Hepatocyte (in vitro differentiated cells): ENCODE data around the gene CPVL. TPM values are rescaled to one million over a fixed set of nuclear protein-coding genes. Genes with fewer than 3 reads are reported as not detected.

Experiments used
- DNase-seq: peaks from one replicate; pipeline ENCODE4 v3.0.0-alpha.2; 2016; ENCODE audit warnings: low spot score
- H2AFZ ChIP-seq: fragments of 200-600 bp; sonication (generic); 2 replicates; pipeline ENCODE4 v1.6.0; 2016; ENCODE audit warnings: antibody characterized with exemption, mild to moderate bottlenecking
- H3K27ac ChIP-seq: fragments of 200-600 bp; sonication (generic); 2 replicates; pipeline ENCODE4 v1.5.1; 2016; ENCODE audit warnings: mild to moderate bottlenecking
- H3K27me3 ChIP-seq: fragments of 200-600 bp; sonication (generic); 2 replicates; pipeline ENCODE4 v1.6.1; 2016
- H3K36me3 ChIP-seq: fragments of 200-600 bp; sonication (generic); replicated peaks from 2 replicates; pipeline ENCODE4 v1.5.1; 2016; ENCODE audit warnings: low read depth; ENCODE audit not compliant: insufficient read depth
- H3K4me1 ChIP-seq: fragments of 200-600 bp; sonication (generic); 2 replicates; pipeline ENCODE4 v1.5.1; 2016; ENCODE audit warnings: mild to moderate bottlenecking, moderate library complexity; ENCODE audit not compliant: insufficient read depth
- H3K4me2 ChIP-seq: fragments of 200-600 bp; sonication (generic); 2 replicates; pipeline ENCODE4 v1.6.0; 2016
- H3K4me3 ChIP-seq: fragments of 200-600 bp; sonication (generic); 2 replicates; pipeline ENCODE4 v1.5.1; 2016; ENCODE audit warnings: mild to moderate bottlenecking
- H3K79me2 ChIP-seq: fragments of 200-600 bp; sonication (generic); 2 replicates; pipeline ENCODE4 v1.6.0; 2017; ENCODE audit warnings: mild to moderate bottlenecking
- H3K9me2 ChIP-seq: fragments of 200-600 bp; sonication (generic); replicated peaks from 2 replicates; pipeline ENCODE4 v1.6.0; 2017; ENCODE audit warnings: mild to moderate bottlenecking; ENCODE audit not compliant: insufficient read depth
- H3K9me3 ChIP-seq: fragments of 200-600 bp; sonication (generic); 2 replicates; pipeline ENCODE4 v1.5.1; 2016; ENCODE audit warnings: low read depth, mild to moderate bottlenecking
- H4K20me1 ChIP-seq: fragments of 200-600 bp; sonication (generic); 2 replicates; pipeline ENCODE4 v1.6.0; 2016; ENCODE audit warnings: mild to moderate bottlenecking; ENCODE audit not compliant: insufficient read depth, poor library complexity, severe bottlenecking
- CTCF ChIP-seq: fragments of 200-600 bp; sonication (generic); IDR thresholded peaks from 2 replicates; pipeline ENCODE4 v1.5.1; 2016; ENCODE audit warnings: antibody characterized with exemption, mild to moderate bottlenecking; ENCODE audit not compliant: poor library complexity
- EZH2 ChIP-seq: fragments of 200-600 bp; sonication (generic); IDR thresholded peaks from 2 replicates; pipeline ENCODE4 v1.6.1; 2016; ENCODE audit warnings: antibody characterized with exemption, mild to moderate bottlenecking, borderline replicate concordance
- EZH2phosphoT487 ChIP-seq: fragments of 200-600 bp; sonication (generic); IDR thresholded peaks from one replicate; pipeline ENCODE4 v1.6.1; 2018; ENCODE audit warnings: antibody characterized with exemption, mild to moderate bottlenecking, low read depth, moderate library complexity; ENCODE audit not compliant: unreplicated experiment, severe bottlenecking
- WGBS: methylation state at CpG from one replicate; pipeline ENCODE4 v1.1.6; 2016; ENCODE audit warnings: low lambda C conversion rate; ENCODE audit errors: missing lambda C conversion rate; 5-methylcytosine and 5-hydroxymethylcytosine counted together
- polyA plus RNA-seq: library from polyadenylated mRNA; unstranded; fragments of >200 nt; fragmentation: Nextera tagmentation; extraction: Ambion mirVana; gene quantifications from 2 replicates; pipeline ENCODE4 v1.2.1, GENCODE V29; 2016
- total RNA-seq: library from RNA; depleted of rRNA; stranded (reverse); fragments of >200 nt; gene quantifications from 2 replicates; pipeline ENCODE4 v1.2.3, GENCODE V29; 2014

CPVL gene
- total and polyA plus RNA-seq, 2 experiments from 2014 or later, result 26.2 to 36.3 TPM

- DNase-seq, result no peak
- H4K20me1 ChIP-seq, result no peaks in the 10 kb centered on the region
- peaks cover 33% of the 10 kb centered on the region for H3K4me1 ChIP-seq
- TF ChIP-seq EZH2phosphoT487, result no peak
- TF ChIP-seq CTCF, result no peak
- TF ChIP-seq EZH2, result no peak
- H3K4me2 ChIP-seq, result no peak overlapping the region
- no peaks in the 10 kb centered on the region for H3K36me3 ChIP-seq
- no peak overlapping the region for H3K27ac ChIP-seq
- H3K79me2 ChIP-seq, result no peaks in the 10 kb centered on the region
- H2AFZ ChIP-seq, result no peak overlapping the region
- H3K4me3 ChIP-seq, result no peak overlapping the region
- H3K9me3 ChIP-seq, result no peaks in the 10 kb centered on the region
- no peaks in the 10 kb centered on the region for H3K9me2 ChIP-seq
- peaks cover 41% of the 10 kb centered on the region for H3K27me3 ChIP-seq
Measured at GRCh38 chr7:28954471-28954870, 191.9 kb downstream of the CPVL start.

- no peak overlapping the region for H2AFZ ChIP-seq
- no peaks in the 10 kb centered on the region for H3K9me3 ChIP-seq
- no peaks in the 10 kb centered on the region for H3K36me3 ChIP-seq
- 31% methylated on average over 4 of the region's 4 CpGs for WGBS
- TF ChIP-seq EZH2phosphoT487, result no peak
- H3K27ac ChIP-seq, result no peak overlapping the region
- H3K4me1 ChIP-seq, result peaks cover 30% of the 10 kb centered on the region
- no peaks in the 10 kb centered on the region for H3K79me2 ChIP-seq
- H4K20me1 ChIP-seq, result no peaks in the 10 kb centered on the region
- H3K27me3 ChIP-seq, result peaks cover 34% of the 10 kb centered on the region
- no peak for DNase-seq
- no peak overlapping the region for H3K4me3 ChIP-seq
- peak overlapping the region; percentile 16 for H3K4me2 ChIP-seq
- no peaks in the 10 kb centered on the region for H3K9me2 ChIP-seq
Measured at GRCh38 chr7:28953633-28954032, 192.7 kb downstream of the CPVL start.

Other genes starting within 250 kb of the CPVL start
- gene TRIL, start 188.2 kb downstream of the CPVL start, total RNA-seq, result 3.0 and 4.6 TPM in 2 replicates
- 1.2 and 2.5 TPM in 2 replicates for gene TRIL, start 188.2 kb downstream of the CPVL start, polyA plus RNA-seq
- 8.7 and 20.7 TPM in 2 replicates for gene CHN2, start 48.2 kb upstream of the CPVL start, total RNA-seq
- gene CHN2, start 48.2 kb upstream of the CPVL start, polyA plus RNA-seq, result 12.3 and 13.7 TPM in 2 replicates